IMR-90 (cell line): ENCODE measurements around the gene CDRT4. TPM values are rescaled to one million over a fixed set of nuclear protein-coding genes. Genes with fewer than 3 reads are reported as not detected.
A peak's percentile ranks its signal among the peaks of the same experiment; 100 is the strongest.

Source experiments
- ATAC-seq: fragments of 200-7000 bp; cut with Tn5 transposase; 2 replicates; pipeline ENCODE4 v1.9.1; 2020; ENCODE audit warnings: low read depth, mild to moderate bottlenecking, moderate library complexity
- BruUV-seq: library from RNA; stranded (reverse); fragments of 400-500 nt; replicated peaks from 2 replicates; lab custom pipeline; 2021; lab: Mats Ljungman, UMichigan
- CTCF ChIA-PET: fragments of 300-600 bp; formaldehyde crosslinking; extraction: SDS; loops from one replicate; lab custom pipeline; 2021; ENCODE audit warnings: antibody characterized with exemption; lab: Yijun Ruan, JAX
- POLR2A ChIA-PET: fragments of 300-600 bp; sonication (Branson Sonifier 250); formaldehyde crosslinking; loops from one replicate; lab custom pipeline; 2022; ENCODE audit warnings: antibody characterized with exemption; ENCODE audit not compliant: unreplicated experiment; lab: Charles Lee
- DNase-seq: peaks from one replicate; pipeline ENCODE4 v3.0.0; 2013
- H2AFZ ChIP-seq: replicated peaks from 2 replicates; pipeline ENCODE3; 2013; ENCODE audit warnings: low read length, mild to moderate bottlenecking; ENCODE audit not compliant: poor library complexity
- H2AK5ac ChIP-seq: 2 replicates; pipeline ENCODE4 v1.6.1; 2013; ENCODE audit warnings: low read depth, low read length, inconsistent platforms
- H2AK9ac ChIP-seq: replicated peaks from 2 replicates; pipeline ENCODE3; 2013; ENCODE audit warnings: mild to moderate bottlenecking, low read depth, low read length, moderate library complexity; ENCODE audit not compliant: poor library complexity
- H2BK120ac ChIP-seq: 2 replicates; pipeline ENCODE4 v1.6.1; 2013; ENCODE audit warnings: low read depth, low read length, inconsistent platforms
- H2BK15ac ChIP-seq: 3 replicates; pipeline ENCODE4 v1.6.1; 2013; ENCODE audit warnings: low read depth, low read length, inconsistent platforms
- H2BK20ac ChIP-seq: 2 replicates; pipeline ENCODE4 v1.6.1; 2013; ENCODE audit warnings: low read depth, mild to moderate bottlenecking, inconsistent platforms, low read length, moderate library complexity
- H2BK5ac ChIP-seq: 2 replicates; pipeline ENCODE4 v1.6.1; 2013; ENCODE audit warnings: mild to moderate bottlenecking, low read depth, low read length, inconsistent platforms; ENCODE audit not compliant: poor library complexity, severe bottlenecking
- H3K14ac ChIP-seq: replicated peaks from 2 replicates; pipeline ENCODE4 v1.6.1; 2013; ENCODE audit warnings: low read depth, low read length, inconsistent platforms
- H3K18ac ChIP-seq: 2 replicates; pipeline ENCODE4 v1.6.1; 2013; ENCODE audit warnings: low read depth, low read length, control low read depth
- H3K23ac ChIP-seq: 2 replicates; pipeline ENCODE4 v1.6.1; 2013; ENCODE audit warnings: low read depth, low read length, inconsistent platforms
- H3K27ac ChIP-seq: 2 replicates; pipeline ENCODE4 v1.5.1; 2013; ENCODE audit warnings: mild to moderate bottlenecking, control low read depth, low read length; ENCODE audit not compliant: insufficient read depth
- H3K27me3 ChIP-seq: 2 replicates; pipeline ENCODE4 v1.6.1; 2013; ENCODE audit warnings: low read length; ENCODE audit not compliant: control insufficient read depth, insufficient read depth
- H3K36me3 ChIP-seq: 2 replicates; pipeline ENCODE4 v1.6.1; 2013; ENCODE audit warnings: low read length, mixed read lengths; ENCODE audit not compliant: control insufficient read depth, insufficient read depth
- H3K4ac ChIP-seq: 2 replicates; pipeline ENCODE4 v1.6.1; 2013; ENCODE audit warnings: low read depth, low read length, inconsistent platforms
- H3K4me1 ChIP-seq: 2 replicates; pipeline ENCODE4 v1.6.1; 2013; ENCODE audit warnings: low read length, mixed read lengths; ENCODE audit not compliant: control insufficient read depth, insufficient read depth
- H3K4me2 ChIP-seq: 2 replicates; pipeline ENCODE4 v1.6.1; 2013; ENCODE audit warnings: low read depth, mild to moderate bottlenecking, control low read depth, low read length, moderate library complexity
- H3K4me3 ChIP-seq: 2 replicates; pipeline ENCODE4 v1.5.1; 2013; ENCODE audit warnings: low read depth, mild to moderate bottlenecking, control low read depth, low read length, moderate library complexity; ENCODE audit not compliant: insufficient read depth
- H3K56ac ChIP-seq: 2 replicates; pipeline ENCODE4 v1.6.1; 2013; ENCODE audit warnings: low read length, inconsistent platforms; ENCODE audit not compliant: insufficient read depth; ENCODE audit errors: extremely low read depth
- H3K79me1 ChIP-seq, 2 experiments: 2 replicates each; pipeline ENCODE4 v1.6.1; 2013; ENCODE audit warnings: low read length in 2 of 2, inconsistent platforms in 1 of 2, low read depth in 1 of 2
- H3K9ac ChIP-seq: 2 replicates; pipeline ENCODE4 v1.6.1; 2013; ENCODE audit warnings: low read depth, low read length, control low read depth
- H3K9me1 ChIP-seq: 2 replicates; pipeline ENCODE4 v1.6.1; 2013; ENCODE audit warnings: low read length, inconsistent platforms; ENCODE audit not compliant: insufficient read depth
- H3K9me3 ChIP-seq: 2 replicates; pipeline ENCODE4 v1.6.1; 2013; ENCODE audit warnings: low read length; ENCODE audit not compliant: control insufficient read depth, insufficient read depth
- H4K20me1 ChIP-seq: 2 replicates; pipeline ENCODE4 v1.6.1; 2013; ENCODE audit warnings: low read length, inconsistent platforms; ENCODE audit not compliant: insufficient read depth
- H4K5ac ChIP-seq: 2 replicates; pipeline ENCODE4 v1.6.1; 2013; ENCODE audit warnings: mild to moderate bottlenecking, low read depth, low read length, control low read depth
- H4K8ac ChIP-seq, 2 experiments: 2 replicates each; pipeline ENCODE4 v1.6.1; 2013; ENCODE audit warnings: low read depth in 2 of 2, low read length in 2 of 2, control low read depth in 1 of 2, inconsistent platforms in 1 of 2
- H4K91ac ChIP-seq: 2 replicates; pipeline ENCODE4 v1.6.1; 2013; ENCODE audit warnings: low read depth, low read length, inconsistent platforms; ENCODE audit not compliant: insufficient read depth
- BHLHE40 ChIP-seq: fragments of 150-350 bp; IDR thresholded peaks from 2 replicates; pipeline ENCODE4 v1.6.1; 2016; ENCODE audit warnings: mild to moderate bottlenecking, low read depth, low read length
- CEBPB ChIP-seq: IDR thresholded peaks from 2 replicates; pipeline ENCODE4 v1.6.1; 2012; ENCODE audit warnings: low read depth, low read length, improper control_type of control experiment
- CHD1 ChIP-seq: IDR thresholded peaks from 2 replicates; pipeline ENCODE4 v1.6.1; 2012; ENCODE audit warnings: low read depth, low read length, improper control_type of control experiment
- FOS ChIP-seq: fragments of 150-350 bp; IDR thresholded peaks from 2 replicates; pipeline ENCODE4 v1.6.1; 2016; ENCODE audit warnings: low read depth, low read length
- MAFK ChIP-seq: IDR thresholded peaks from 2 replicates; pipeline ENCODE4 v1.6.1; 2012; ENCODE audit warnings: low read depth, low read length, improper control_type of control experiment
- MAZ ChIP-seq: IDR thresholded peaks from 2 replicates; pipeline ENCODE4 v1.6.1; 2012; ENCODE audit warnings: low read depth, mild to moderate bottlenecking, low read length, improper control_type of control experiment, moderate library complexity, borderline replicate concordance
- MXI1 ChIP-seq: IDR thresholded peaks from 2 replicates; pipeline ENCODE4 v1.6.1; 2012; ENCODE audit warnings: low read depth, mild to moderate bottlenecking, low read length, moderate library complexity, borderline replicate concordance
- NFE2L2 ChIP-seq: fragments of 150-350 bp; IDR thresholded peaks from 2 replicates; pipeline ENCODE4 v1.6.1; 2016; ENCODE audit warnings: low read depth, mild to moderate bottlenecking, low read length
- POLR2A ChIP-seq: IDR thresholded peaks from 2 replicates; pipeline ENCODE4 v1.6.1; 2012; ENCODE audit warnings: mild to moderate bottlenecking, low read depth, low read length
- RAD21 ChIP-seq: IDR thresholded peaks from 2 replicates; pipeline ENCODE4 v1.6.1; 2012; ENCODE audit warnings: low read length, improper control_type of control experiment
- RCOR1 ChIP-seq: IDR thresholded peaks from 2 replicates; pipeline ENCODE4 v1.6.1; 2012; ENCODE audit warnings: mild to moderate bottlenecking, low read length, improper control_type of control experiment; ENCODE audit not compliant: insufficient replicate concordance
- RFX5 ChIP-seq: IDR thresholded peaks from 2 replicates; pipeline ENCODE4 v1.8.0; 2012; ENCODE audit warnings: low read depth, mild to moderate bottlenecking, low read length, moderate library complexity
- SMC3 ChIP-seq: fragments of 150-350 bp; IDR thresholded peaks from 2 replicates; pipeline ENCODE4 v1.6.1; 2016; ENCODE audit warnings: low read depth, mild to moderate bottlenecking, antibody characterized with exemption, low read length, moderate library complexity
- WGBS, 2 experiments: methylation state at CpG; one replicate each; pipeline versions ENCODE4 v1.1.5 to v1.1.7; 2013; ENCODE audit warnings: missing lambda C conversion rate in 2 of 2; ENCODE audit not compliant: insufficient read length in 1 of 2; ENCODE audit errors: extremely low coverage in 2 of 2; 5-methylcytosine and 5-hydroxymethylcytosine counted together
- dilution Hi-C: fragments of 300-500 bp; cut with HindIII; formaldehyde crosslinking; loops from one replicate; pipeline ENCODE4 v1.14.3; 2018; ENCODE audit warnings: low sequenced_read_pairs; ENCODE audit not compliant: unreplicated experiment
- in situ Hi-C: fragments of 300-500 bp; cut with MboI; formaldehyde crosslinking; loops from 3 replicates; pipeline ENCODE4 v1.14.3; 2019; ENCODE audit warnings: low sequenced_read_pairs, inconsistent platforms, mixed read lengths
- intact Hi-C: fragments of 100-400 bp; cut with micrococcal nuclease; formaldehyde crosslinking; loops from 2 replicates; pipeline ENCODE4 v1.10.0; 2022
- polyA plus RNA-seq, 3 experiments: library from polyadenylated mRNA; depleted of rRNA; stranded (reverse); fragments of >200 nt; gene quantifications; 2 replicates each; pipeline ENCODE4 v1.2.3, GENCODE V29; 2012; ENCODE audit warnings: low replicate concordance in 1 of 3
- total RNA-seq: library from RNA; depleted of rRNA; stranded (reverse); fragments of >200 nt; gene quantifications from 2 replicates; pipeline ENCODE4 v1.2.3, GENCODE V29; 2012
- TF ChIP-seq, protein P1 (sequence below): fragments of 150-350 bp; IDR thresholded peaks from 2 replicates; pipeline ENCODE4 v1.6.1; 2016; ENCODE audit warnings: low read depth, mild to moderate bottlenecking, low read length, moderate library complexity, borderline replicate concordance
- TF ChIP-seq, protein P2 (sequence below): conservative IDR thresholded peaks from 2 replicates; pipeline ENCODE4 v1.5.1; 2012; ENCODE audit warnings: mild to moderate bottlenecking, low read depth, low read length, improper control_type of control experiment
- TF ChIP-seq, protein P3 (sequence below): fragments of 150-350 bp; IDR thresholded peaks from 2 replicates; pipeline ENCODE4 v1.6.1; 2017; ENCODE audit warnings: mild to moderate bottlenecking, antibody characterized with exemption, low read length, low read depth

CDRT4 gene
- total and polyA plus RNA-seq, 2 of the 4 experiments (the other 2 are of a cell fraction) = 0.90 to 3.7 TPM

DNA sequence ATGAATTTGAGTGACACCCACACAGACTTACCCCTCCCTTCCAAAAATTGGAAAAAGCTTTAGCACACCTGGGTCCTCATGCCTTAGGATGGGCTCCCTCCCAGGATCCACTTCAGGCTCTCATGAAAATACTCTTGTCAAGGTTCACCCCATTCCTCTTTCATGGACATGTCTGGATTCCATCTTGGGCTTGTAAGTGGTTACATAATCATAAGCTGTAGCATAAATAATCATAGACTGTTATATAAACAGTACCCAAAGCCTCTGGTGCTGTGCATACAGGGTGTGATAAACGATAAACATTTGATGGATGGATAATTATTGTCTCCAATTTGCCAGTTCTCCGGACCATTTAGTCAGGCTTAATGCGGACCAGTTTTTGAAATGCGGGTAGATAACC, 72.3 kb downstream of the CDRT4 start:
- no peaks in the 10 kb centered on the region; the same call in 1 of the 2 replicates for H4K20me1 ChIP-seq
- ATAC-seq (no peak), DNase-seq (no peak)
- no peak overlapping the region for H3K23ac ChIP-seq
- no peak overlapping the region for H3K18ac ChIP-seq
- no peak overlapping the region for H2BK20ac ChIP-seq
- 0 out of 3 replicates have a peak overlapping the region, but pooled peaks have one; percentile 5 for H2BK15ac ChIP-seq
- H3K4ac ChIP-seq = no peak overlapping the region
- no peak overlapping the region for H3K14ac ChIP-seq
- no peaks in the 10 kb centered on the region for H3K79me1 ChIP-seq
- no peak overlapping the region for H3K56ac ChIP-seq
- ChIA-PET POLR2A (no interaction called here), CTCF (interaction anchor here (0.8 kb wide), 1 partner anchor 147 kb away, joined by 3 read pairs; no protein-coding TSS in a partner anchor)
- peaks cover 28% of the 10 kb centered on the region for H3K9me1 ChIP-seq
- in situ Hi-C loops (no loop called here), intact Hi-C loops (no loop called here), dilution Hi-C loops (no loop called here)
- no peak overlapping the region for H4K91ac ChIP-seq
- no peak overlapping the region for H3K4me2 ChIP-seq
- no peak overlapping the region for H3K4me3 ChIP-seq
- no peaks in the 10 kb centered on the region for H3K36me3 ChIP-seq
- no peak overlapping the region; the same call in 1 of the 2 replicates for H2AK5ac ChIP-seq
- no peaks in the 10 kb centered on the region for H3K27me3 ChIP-seq
- no peak overlapping the region for H4K5ac ChIP-seq
- no peak overlapping the region for H4K8ac ChIP-seq
- H2BK5ac ChIP-seq = no peak overlapping the region
- WGBS, 2 experiments = 87% methylated on average over 3 of the region's 4 CpGs; no CpG with 5 or more reads in 1 of the 2 experiments
- H3K27ac ChIP-seq = no peak overlapping the region
- peaks cover 16% of the 10 kb centered on the region for H3K4me1 ChIP-seq
- H3K9ac ChIP-seq = no peak overlapping the region
- no TSS peak for BruUV-seq
- H2BK120ac ChIP-seq = no peak overlapping the region
- H2AFZ ChIP-seq = no peak overlapping the region
- no peaks in the 10 kb centered on the region for H3K9me3 ChIP-seq
- H2AK9ac ChIP-seq = no peak overlapping the region
- no peak for TF ChIP-seq SMC3
- no peak for TF ChIP-seq NFE2L2
- no peak for TF ChIP-seq MXI1
- TF ChIP-seq, protein P1, sequence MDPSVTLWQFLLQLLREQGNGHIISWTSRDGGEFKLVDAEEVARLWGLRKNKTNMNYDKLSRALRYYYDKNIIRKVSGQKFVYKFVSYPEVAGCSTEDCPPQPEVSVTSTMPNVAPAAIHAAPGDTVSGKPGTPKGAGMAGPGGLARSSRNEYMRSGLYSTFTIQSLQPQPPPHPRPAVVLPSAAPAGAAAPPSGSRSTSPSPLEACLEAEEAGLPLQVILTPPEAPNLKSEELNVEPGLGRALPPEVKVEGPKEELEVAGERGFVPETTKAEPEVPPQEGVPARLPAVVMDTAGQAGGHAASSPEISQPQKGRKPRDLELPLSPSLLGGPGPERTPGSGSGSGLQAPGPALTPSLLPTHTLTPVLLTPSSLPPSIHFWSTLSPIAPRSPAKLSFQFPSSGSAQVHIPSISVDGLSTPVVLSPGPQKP = no peak
- TF ChIP-seq, protein P2, sequence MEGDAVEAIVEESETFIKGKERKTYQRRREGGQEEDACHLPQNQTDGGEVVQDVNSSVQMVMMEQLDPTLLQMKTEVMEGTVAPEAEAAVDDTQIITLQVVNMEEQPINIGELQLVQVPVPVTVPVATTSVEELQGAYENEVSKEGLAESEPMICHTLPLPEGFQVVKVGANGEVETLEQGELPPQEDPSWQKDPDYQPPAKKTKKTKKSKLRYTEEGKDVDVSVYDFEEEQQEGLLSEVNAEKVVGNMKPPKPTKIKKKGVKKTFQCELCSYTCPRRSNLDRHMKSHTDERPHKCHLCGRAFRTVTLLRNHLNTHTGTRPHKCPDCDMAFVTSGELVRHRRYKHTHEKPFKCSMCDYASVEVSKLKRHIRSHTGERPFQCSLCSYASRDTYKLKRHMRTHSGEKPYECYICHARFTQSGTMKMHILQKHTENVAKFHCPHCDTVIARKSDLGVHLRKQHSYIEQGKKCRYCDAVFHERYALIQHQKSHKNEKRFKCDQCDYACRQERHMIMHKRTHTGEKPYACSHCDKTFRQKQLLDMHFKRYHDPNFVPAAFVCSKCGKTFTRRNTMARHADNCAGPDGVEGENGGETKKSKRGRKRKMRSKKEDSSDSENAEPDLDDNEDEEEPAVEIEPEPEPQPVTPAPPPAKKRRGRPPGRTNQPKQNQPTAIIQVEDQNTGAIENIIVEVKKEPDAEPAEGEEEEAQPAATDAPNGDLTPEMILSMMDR = no peak
- TF ChIP-seq CEBPB = no peak
- TF ChIP-seq, protein P3, sequence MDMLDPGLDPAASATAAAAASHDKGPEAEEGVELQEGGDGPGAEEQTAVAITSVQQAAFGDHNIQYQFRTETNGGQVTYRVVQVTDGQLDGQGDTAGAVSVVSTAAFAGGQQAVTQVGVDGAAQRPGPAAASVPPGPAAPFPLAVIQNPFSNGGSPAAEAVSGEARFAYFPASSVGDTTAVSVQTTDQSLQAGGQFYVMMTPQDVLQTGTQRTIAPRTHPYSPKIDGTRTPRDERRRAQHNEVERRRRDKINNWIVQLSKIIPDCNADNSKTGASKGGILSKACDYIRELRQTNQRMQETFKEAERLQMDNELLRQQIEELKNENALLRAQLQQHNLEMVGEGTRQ = no peak
- no peak for TF ChIP-seq RFX5
- no peak for TF ChIP-seq RCOR1
- no peak for TF ChIP-seq BHLHE40
- no peak for TF ChIP-seq MAZ
- TF ChIP-seq FOS = no peak
- TF ChIP-seq POLR2A = no peak
- TF ChIP-seq MAFK = no peak
- no peak for TF ChIP-seq CHD1
- TF ChIP-seq RAD21 = no peak
